ENCODE data around the gene CYTH2. TPM values are rescaled to one million over a fixed set of nuclear protein-coding genes. Genes with fewer than 3 reads are reported as not detected.
"Not testable (repeated sequence)": the region's sequence is repeated elsewhere in the genome, so short reads cannot be mapped to it uniquely, and the experiment has no call there.

CYTH2 gene
- total RNA-seq, 1 donor from 2014 or later, result 81.6 TPM

DNA sequence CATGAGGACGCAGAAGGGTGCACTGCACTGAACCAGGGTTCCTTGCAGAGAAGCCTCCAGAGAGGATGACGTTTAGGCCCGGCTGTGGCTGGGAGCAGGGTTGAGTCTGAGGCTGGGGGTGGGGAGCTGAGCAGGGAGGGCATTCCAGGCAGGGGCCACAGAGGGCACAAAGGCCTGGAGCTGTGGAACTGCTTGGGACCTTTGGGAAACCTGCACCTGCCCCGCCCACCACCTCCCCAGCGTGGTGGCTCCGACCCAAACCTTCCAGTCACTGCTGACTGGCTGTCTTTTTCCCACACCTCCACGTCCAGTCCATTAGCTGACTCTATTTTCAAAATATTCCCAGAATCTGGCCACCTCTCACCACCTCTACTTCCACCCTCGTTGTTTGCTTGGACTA, 47.4 kb downstream of the CYTH2 start:
- H3K4me3 ChIP-seq (ENCODE audit: low read depth, low read length), result no peak overlapping the region
- TF ChIP-seq, protein P1, sequence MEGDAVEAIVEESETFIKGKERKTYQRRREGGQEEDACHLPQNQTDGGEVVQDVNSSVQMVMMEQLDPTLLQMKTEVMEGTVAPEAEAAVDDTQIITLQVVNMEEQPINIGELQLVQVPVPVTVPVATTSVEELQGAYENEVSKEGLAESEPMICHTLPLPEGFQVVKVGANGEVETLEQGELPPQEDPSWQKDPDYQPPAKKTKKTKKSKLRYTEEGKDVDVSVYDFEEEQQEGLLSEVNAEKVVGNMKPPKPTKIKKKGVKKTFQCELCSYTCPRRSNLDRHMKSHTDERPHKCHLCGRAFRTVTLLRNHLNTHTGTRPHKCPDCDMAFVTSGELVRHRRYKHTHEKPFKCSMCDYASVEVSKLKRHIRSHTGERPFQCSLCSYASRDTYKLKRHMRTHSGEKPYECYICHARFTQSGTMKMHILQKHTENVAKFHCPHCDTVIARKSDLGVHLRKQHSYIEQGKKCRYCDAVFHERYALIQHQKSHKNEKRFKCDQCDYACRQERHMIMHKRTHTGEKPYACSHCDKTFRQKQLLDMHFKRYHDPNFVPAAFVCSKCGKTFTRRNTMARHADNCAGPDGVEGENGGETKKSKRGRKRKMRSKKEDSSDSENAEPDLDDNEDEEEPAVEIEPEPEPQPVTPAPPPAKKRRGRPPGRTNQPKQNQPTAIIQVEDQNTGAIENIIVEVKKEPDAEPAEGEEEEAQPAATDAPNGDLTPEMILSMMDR (conservative IDR thresholded peaks at IDR 0.05; ENCODE audit: low read depth, low read length), result no peak
- no peak for DNase-seq (ENCODE audit: low read depth)

DNA sequence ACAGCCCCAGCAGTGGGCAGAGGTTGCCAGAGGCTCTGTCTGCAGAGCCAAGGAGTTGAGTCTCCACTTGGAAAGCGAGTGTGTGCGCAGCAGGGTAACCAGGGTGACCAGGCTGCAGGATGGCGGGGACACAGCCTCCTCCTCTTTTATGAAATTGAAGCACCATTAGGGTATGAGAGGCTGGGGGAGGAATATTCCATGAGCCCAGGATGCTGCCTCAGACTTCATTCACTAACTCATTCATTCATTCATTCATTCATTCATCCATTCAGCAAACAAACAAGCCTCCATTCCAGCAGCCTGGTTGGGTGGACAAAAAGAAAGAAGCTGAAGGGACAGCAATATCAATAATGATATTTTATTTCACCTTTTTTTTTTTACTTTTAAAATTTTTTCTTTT, 49.0 kb downstream of the CYTH2 start:
- TF ChIP-seq, protein P1 (conservative IDR thresholded peaks at IDR 0.05; ENCODE audit: low read depth, low read length), result no peak
- H3K4me3 ChIP-seq (ENCODE audit: low read depth, low read length), result no peak overlapping the region
- no peak for DNase-seq (ENCODE audit: low read depth)

DNA sequence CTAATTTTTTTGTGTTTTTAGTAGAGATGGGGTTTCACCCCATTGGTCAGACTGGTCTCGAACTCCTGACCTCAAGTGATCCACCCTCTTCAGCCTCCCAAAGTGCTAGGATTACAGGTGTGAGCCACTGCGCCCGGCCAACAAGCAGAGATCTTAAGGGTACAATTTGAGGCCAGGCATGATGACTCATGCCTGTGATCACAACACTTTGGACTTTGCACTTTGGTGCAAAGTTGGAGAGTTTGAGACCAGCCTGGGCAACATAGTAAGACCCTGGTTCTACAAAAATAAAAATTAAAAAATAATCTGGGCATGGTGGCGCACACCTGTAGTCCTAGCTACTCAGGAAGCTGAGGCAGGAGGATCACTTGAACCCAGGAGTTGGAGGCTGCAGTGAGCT, 50.3 kb downstream of the CYTH2 start:
- DNase-seq (ENCODE audit: low read depth); H3K4me3 ChIP-seq (ENCODE audit: low read depth, low read length): not testable (repeated sequence)

DNA sequence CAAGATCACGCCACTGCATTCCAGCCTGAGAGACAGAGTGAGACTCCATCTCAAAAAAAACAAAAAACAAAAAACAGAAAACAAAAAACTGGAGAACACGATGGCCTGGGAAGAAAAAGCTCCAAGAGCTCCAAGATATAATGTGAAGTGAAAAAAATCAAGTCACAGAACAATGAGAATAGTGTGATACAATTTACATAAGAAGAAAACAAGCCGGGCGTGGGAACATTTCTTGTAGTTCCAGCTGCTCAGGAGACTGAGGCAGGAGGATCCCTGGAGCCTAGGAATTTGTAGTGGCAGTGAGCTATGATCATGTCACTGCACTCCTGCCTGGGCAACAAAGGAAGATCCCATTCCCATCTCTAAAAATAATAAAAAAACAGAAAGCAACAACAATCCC, 51.0 kb downstream of the CYTH2 start:
- TF ChIP-seq, protein P1 (conservative IDR thresholded peaks at IDR 0.05; ENCODE audit: low read depth, low read length), result no peak
- DNase-seq (ENCODE audit: low read depth), result no peak
- H3K4me3 ChIP-seq (ENCODE audit: low read depth, low read length), result no peak overlapping the region

DNA sequence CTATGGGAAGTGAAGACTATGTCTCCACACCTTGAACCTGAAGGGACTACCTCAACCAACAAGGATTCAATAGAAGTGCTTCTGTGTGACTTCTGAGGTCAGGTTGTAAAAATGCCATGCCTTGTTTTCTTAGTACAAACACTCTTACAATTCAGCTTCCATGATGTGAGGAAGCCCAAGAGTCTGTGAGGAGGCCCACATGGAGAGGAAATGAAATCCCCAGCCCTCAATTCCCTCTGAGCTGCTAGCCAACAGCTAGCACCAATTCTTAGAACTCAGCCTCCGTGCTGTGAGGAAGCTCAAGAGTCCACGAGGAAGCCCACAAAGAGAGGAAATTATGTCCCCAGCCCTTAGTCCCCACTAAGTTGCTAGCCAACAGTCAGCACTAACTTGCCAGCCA, 55.1 kb downstream of the CYTH2 start:
- TF ChIP-seq, protein P1 (conservative IDR thresholded peaks at IDR 0.05; ENCODE audit: low read depth, low read length), result no peak
- H3K4me3 ChIP-seq (ENCODE audit: low read depth, low read length), result no peak overlapping the region
- no peak for DNase-seq (ENCODE audit: low read depth)

DNA sequence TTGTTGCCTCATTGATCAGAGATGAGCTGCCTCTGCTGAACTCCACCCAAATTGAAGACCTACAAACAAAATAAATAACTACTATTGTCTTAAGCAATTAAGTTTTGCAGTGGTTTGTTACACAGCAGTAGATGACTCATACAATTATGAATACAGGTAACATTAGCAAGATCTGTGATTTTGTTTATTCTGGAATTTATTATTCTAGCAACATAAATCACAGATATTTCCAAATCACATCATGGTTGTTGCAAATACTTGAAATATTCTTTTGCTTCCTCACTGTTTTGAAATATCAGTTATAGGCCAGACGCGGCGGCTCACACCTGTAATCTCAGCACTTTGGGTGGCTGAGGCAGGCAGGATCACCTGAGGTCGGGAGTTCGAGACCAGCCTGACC, 55.6 kb downstream of the CYTH2 start:
- no peak overlapping the region for H3K4me3 ChIP-seq (ENCODE audit: low read depth, low read length)
- TF ChIP-seq, protein P1 (conservative IDR thresholded peaks at IDR 0.05; ENCODE audit: low read depth, low read length), result no peak
- no peak for DNase-seq (ENCODE audit: low read depth)

DNA sequence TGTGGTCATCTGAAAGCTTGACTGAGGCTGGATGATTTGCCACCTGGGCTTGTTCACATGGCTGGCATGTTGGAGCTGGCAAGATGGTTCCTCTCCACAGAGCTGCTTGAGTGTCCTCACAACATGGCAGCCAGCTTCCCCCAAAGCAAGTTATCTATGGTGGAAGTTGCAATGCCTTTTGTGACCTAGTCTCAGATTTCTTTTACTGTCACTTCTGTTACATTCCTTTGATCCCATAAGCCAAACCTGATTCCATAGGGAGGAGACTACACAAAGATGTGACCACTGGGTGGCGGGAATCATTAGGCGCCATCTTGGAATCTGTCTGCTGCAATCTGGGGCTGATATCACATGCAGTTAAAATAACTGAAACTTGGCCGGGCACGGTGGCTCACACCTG, 60.0 kb downstream of the CYTH2 start:
- DNase-seq (ENCODE audit: low read depth), result no peak
- TF ChIP-seq, protein P1 (conservative IDR thresholded peaks at IDR 0.05; ENCODE audit: low read depth, low read length), result no peak

More for the DNA sequence above, 60.0 kb downstream of the CYTH2 start:
- H3K4me3 ChIP-seq (ENCODE audit: low read depth, low read length), result no peak overlapping the region
